Measurements from ENCODE around the gene KCNQ1. TPM values are rescaled to one million over a fixed set of nuclear protein-coding genes. Genes with fewer than 3 reads are reported as not detected.

KCNQ1 gene
- total and polyA plus RNA-seq, 9 of the 15 experiments (the other 6 are each of a cell fraction or from before 2014, with no cell fraction given), result 0.44 TPM; not detected in 8

DNA sequence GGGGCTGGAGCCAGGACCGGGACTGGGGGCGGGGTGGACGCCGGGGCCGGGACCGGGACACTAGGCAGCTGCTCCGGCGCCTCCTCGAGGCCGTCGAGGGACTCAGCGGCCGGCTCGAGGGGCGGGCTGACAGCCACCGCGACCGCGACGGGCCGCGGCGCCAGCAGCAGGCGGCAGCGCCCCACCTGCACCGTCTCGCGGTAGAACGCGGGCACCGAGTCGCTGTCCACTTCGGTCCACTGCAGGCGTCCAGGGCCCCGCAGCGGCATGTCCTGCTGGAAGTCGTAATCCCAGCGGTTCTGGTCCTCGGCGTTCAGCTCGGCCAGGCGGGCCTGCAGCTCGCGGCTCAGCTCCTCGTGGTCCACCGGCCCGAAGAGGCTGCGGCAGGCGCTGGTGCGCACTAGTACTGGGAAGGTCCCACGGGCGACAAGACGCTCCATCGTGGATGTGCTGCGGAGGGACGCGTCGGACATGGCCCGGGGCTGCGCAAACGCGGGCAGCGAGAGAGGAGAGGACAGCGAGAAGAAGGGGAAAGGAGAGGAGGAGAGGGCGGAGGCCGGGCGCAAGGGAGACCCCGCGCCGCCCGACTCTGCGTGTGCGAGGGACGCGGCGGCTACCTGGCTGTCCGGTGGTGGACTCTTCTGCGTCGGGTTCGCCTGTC lies 440.3 kb downstream of the KCNQ1 start:
- CTCF ChIA-PET (ENCODE audit: low intra/inter-chr PET ratio), result interaction anchor here (1.3 to 10.6 kb wide), 2 partner anchors 321 to 351 kb away, joined by 4 to 228 read pairs; no protein-coding TSS in a partner anchor
- Histone ChIP-seq H3K4me3 (peak overlapping the region; percentile 59), H3K79me2 (ENCODE audit: control insufficient read depth, insufficient read depth, low read length) (no peaks in the 10 kb centered on the region), H3K27ac (ENCODE audit: extremely low read depth, low read depth, low read length) (peak overlapping the region; percentile 49; the same call in 2 of the 3 replicates), H3K4me1 (replicated peaks in 1 of 2; ENCODE audit: control insufficient read depth in 2 of 2, insufficient read depth in 2 of 2, low read length in 2 of 2) (peaks cover 17 to 79% of the 10 kb centered on the region in 2 experiments), H3K9me3 (replicated peaks; ENCODE audit: control insufficient read depth, insufficient read depth, low read depth, low read length) (no peaks in the 10 kb centered on the region), H2AFZ (ENCODE audit: low read depth, low read length) (peak overlapping the region; percentile 86), H3K27me3 (ENCODE audit: control insufficient read depth in 2 of 2, insufficient read depth in 2 of 2, low read length in 2 of 2) (0 out of 5 replicates have a peak, but pooled peaks cover 0 to 5% of the 10 kb centered on the region in 2 experiments), H4K20me1 (replicated peaks; ENCODE audit: control insufficient read depth, insufficient read depth, low read length) (no peaks in the 10 kb centered on the region), H3K36me3 (ENCODE audit: control insufficient read depth, insufficient read depth, low read length) (no peaks in the 10 kb centered on the region), H3K4me2 (ENCODE audit: insufficient read depth, low read length) (peak overlapping the region; percentile 90), H3K9me1 (ENCODE audit: control insufficient read depth, insufficient read depth, low read length) (no peaks in the 10 kb centered on the region), H3K9ac (ENCODE audit: insufficient read depth in 1 of 2, low read depth in 2 of 2, low read length in 2 of 2) (peak overlapping the region; percentile 43 to 88; a peak in 3 of 4 replicates)
- in situ Hi-C loops (cut with MboI) (loop anchor here (5.0 kb wide), 1 partner anchor 353 kb away; no protein-coding TSS in a partner anchor), intact Hi-C loops (cut with micrococcal nuclease) (loop anchor here (5.0 to 10.0 kb wide), 2 partner anchors 188 to 320 kb away; partner anchors contain the start of gene KCNQ1OT1)
- FAIRE-seq (peak; percentile 42), DNase-seq (ENCODE audit: extremely low read depth in 1 of 4, low spot score in 3 of 4) (peak; percentile 76 to 85 (median 80)), ATAC-seq (peak; percentile 77)
- POLR2A ChIA-PET, result interaction anchor here (0.6 to 2.0 kb wide), 8 partner anchors 27 to 814 kb away, joined by 3 to 10 read pairs (median 4); partner anchors contain the start of gene KCNQ1OT1
- BruUV-seq (replicated peaks), result TSS peak; percentile 82
- 1% methylated on average over 61 of the region's 80 CpGs for WGBS (ENCODE audit: insufficient coverage, low coverage, missing lambda C conversion rate)
- TF ChIP-seq, protein P1, sequence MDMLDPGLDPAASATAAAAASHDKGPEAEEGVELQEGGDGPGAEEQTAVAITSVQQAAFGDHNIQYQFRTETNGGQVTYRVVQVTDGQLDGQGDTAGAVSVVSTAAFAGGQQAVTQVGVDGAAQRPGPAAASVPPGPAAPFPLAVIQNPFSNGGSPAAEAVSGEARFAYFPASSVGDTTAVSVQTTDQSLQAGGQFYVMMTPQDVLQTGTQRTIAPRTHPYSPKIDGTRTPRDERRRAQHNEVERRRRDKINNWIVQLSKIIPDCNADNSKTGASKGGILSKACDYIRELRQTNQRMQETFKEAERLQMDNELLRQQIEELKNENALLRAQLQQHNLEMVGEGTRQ (CRISPR knock-in tag; IDR thresholded peaks at IDR 0.05), result no peak
- TF ChIP-seq POLR3G (IDR thresholded peaks at IDR 0.05; ENCODE audit: extremely low read depth, insufficient read length, insufficient replicate concordance), result no peak
- TF ChIP-seq, protein P2, sequence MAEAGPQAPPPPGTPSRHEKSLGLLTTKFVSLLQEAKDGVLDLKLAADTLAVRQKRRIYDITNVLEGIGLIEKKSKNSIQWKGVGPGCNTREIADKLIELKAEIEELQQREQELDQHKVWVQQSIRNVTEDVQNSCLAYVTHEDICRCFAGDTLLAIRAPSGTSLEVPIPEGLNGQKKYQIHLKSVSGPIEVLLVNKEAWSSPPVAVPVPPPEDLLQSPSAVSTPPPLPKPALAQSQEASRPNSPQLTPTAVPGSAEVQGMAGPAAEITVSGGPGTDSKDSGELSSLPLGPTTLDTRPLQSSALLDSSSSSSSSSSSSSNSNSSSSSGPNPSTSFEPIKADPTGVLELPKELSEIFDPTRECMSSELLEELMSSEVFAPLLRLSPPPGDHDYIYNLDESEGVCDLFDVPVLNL (CRISPR knock-in tag; IDR thresholded peaks at IDR 0.05; ENCODE audit: low read depth), result peak; percentile 59; the same call in 1 of the 2 replicates
- TF ChIP-seq PHF21A (IDR thresholded peaks at IDR 0.05; ENCODE audit: borderline replicate concordance, low read depth), result no peak
- no peak for TF ChIP-seq NFIX (CRISPR knock-in tag; IDR thresholded peaks at IDR 0.05; ENCODE audit: low read depth)
- TF ChIP-seq, protein P3, sequence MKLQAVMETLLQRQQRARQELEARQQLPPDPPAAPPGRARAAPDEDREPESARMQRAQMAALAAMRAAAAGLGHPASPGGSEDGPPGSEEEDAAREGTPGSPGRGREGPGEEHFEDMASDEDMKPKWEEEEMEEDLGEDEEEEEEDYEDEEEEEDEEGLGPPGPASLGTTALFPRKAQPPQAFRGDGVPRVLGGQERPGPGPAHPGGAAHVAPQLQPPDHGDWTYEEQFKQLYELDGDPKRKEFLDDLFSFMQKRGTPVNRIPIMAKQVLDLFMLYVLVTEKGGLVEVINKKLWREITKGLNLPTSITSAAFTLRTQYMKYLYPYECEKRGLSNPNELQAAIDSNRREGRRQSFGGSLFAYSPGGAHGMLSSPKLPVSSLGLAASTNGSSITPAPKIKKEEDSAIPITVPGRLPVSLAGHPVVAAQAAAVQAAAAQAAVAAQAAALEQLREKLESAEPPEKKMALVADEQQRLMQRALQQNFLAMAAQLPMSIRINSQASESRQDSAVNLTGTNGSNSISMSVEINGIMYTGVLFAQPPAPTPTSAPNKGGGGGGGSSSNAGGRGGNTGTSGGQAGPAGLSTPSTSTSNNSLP (IDR thresholded peaks at IDR 0.05; ENCODE audit: borderline replicate concordance, low read depth, low read length), result no peak
- TF ChIP-seq ZNF551 (CRISPR knock-in tag; IDR thresholded peaks at IDR 0.05), result no peak
- 0 out of 2 replicates have a peak, but pooled peaks have one; percentile 59 for TF ChIP-seq ZNF124 (CRISPR knock-in tag; IDR thresholded peaks at IDR 0.05)
- TF ChIP-seq, protein P4, sequence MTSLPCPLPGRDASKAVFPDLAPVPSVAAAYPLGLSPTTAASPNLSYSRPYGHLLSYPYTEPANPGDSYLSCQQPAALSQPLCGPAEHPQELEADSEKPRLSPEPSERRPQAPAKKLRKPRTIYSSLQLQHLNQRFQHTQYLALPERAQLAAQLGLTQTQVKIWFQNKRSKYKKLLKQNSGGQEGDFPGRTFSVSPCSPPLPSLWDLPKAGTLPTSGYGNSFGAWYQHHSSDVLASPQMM (CRISPR knock-in tag; IDR thresholded peaks at IDR 0.05), result no peak
- TF ChIP-seq, protein P5, sequence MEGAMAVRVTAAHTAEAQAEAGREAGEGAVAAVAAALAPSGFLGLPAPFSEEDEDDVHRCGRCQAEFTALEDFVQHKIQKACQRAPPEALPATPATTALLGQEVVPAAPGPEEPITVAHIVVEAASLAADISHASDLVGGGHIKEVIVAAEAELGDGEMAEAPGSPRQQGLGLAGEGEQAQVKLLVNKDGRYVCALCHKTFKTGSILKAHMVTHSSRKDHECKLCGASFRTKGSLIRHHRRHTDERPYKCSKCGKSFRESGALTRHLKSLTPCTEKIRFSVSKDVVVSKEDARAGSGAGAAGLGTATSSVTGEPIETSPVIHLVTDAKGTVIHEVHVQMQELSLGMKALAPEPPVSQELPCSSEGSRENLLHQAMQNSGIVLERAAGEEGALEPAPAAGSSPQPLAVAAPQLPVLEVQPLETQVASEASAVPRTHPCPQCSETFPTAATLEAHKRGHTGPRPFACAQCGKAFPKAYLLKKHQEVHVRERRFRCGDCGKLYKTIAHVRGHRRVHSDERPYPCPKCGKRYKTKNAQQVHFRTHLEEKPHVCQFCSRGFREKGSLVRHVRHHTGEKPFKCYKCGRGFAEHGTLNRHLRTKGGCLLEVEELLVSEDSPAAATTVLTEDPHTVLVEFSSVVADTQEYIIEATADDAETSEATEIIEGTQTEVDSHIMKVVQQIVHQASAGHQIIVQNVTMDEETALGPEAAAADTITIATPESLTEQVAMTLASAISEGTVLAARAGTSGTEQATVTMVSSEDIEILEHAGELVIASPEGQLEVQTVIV (CRISPR knock-in tag; IDR thresholded peaks at IDR 0.05; ENCODE audit: borderline replicate concordance), result no peak
- TF ChIP-seq TCFL5 (CRISPR knock-in tag; conservative IDR thresholded peaks at IDR 0.05), result no peak
- peak; percentile 81 for TF ChIP-seq RB1 (IDR thresholded peaks at IDR 0.05; ENCODE audit: low read depth)
- TF ChIP-seq OTX1 (CRISPR knock-in tag; IDR thresholded peaks at IDR 0.05), result no peak
- no peak for TF ChIP-seq NFATC3 (IDR thresholded peaks at IDR 0.05)
